ENCODE results near the gene ABRAXAS1.

ABRAXAS1 gene

DNA sequence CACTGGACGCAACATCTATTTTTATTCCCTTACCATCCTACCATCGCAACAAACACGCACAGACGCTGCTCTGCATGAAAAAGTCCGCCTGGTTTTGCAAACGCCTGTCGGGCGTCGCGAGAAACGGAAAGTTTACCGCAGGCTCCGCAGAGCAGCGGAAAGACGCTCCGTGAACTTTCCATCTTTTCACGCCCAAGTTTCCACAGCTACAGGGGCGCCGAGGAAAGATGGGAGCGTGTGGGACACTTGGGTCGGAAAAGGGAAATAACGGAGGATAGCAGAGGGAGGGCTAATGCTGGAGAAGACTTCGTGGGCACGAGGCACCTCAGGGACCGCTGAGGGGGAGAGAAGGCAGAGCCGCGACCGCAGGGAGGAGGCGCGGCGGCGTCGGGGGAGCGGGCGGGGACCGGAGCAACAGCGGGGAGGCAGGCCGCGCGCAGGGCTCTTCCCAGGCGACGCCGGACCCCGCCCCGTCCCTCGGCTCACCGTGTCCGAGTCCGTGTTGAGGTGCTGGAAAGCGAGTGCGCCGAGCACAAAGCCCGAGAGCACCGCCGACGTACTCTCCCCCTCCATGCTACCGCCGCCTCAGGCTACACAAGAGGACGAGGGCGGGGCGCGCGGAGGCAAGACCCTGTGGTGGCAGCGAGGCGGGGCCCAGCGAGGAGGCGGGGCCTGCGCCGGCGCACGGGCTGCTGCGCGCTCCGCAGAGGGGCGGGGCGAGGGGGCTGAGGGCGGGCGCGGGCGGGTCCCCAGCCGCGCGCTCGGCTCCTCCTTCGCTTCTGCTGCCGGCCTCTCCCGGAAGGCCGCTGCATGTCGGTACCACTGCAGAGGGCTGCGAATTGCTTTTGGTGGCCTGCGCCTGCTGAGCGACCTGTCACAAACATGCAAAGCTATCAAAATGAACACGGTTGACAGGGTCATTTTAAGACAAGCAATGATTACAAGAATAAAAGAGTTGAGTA, at the start of gene ABRAXAS1:
TSS of gene ABRAXAS1 (minus strand) at position 601 of the 962 bp plus-strand sequence. CDS start at position 573, 28 bp downstream.
- H3K36me3 Mint-ChIP-seq (ENCODE audit: low read depth), result peaks cover 17% of the 10 kb centered on the region
- H3K4me3 Mint-ChIP-seq, result peak within 1 kb of the TSS; percentile 96
- H3K4me1 Mint-ChIP-seq, result peaks cover 40% of the 10 kb centered on the region
- peak; percentile 97 for DNase-seq
- TF ChIP-seq, protein P1, sequence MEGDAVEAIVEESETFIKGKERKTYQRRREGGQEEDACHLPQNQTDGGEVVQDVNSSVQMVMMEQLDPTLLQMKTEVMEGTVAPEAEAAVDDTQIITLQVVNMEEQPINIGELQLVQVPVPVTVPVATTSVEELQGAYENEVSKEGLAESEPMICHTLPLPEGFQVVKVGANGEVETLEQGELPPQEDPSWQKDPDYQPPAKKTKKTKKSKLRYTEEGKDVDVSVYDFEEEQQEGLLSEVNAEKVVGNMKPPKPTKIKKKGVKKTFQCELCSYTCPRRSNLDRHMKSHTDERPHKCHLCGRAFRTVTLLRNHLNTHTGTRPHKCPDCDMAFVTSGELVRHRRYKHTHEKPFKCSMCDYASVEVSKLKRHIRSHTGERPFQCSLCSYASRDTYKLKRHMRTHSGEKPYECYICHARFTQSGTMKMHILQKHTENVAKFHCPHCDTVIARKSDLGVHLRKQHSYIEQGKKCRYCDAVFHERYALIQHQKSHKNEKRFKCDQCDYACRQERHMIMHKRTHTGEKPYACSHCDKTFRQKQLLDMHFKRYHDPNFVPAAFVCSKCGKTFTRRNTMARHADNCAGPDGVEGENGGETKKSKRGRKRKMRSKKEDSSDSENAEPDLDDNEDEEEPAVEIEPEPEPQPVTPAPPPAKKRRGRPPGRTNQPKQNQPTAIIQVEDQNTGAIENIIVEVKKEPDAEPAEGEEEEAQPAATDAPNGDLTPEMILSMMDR (IDR thresholded peaks at IDR 0.05), result no peak
- H3K9me3 Mint-ChIP-seq, result no peaks in the 10 kb centered on the region
- H3K27ac Mint-ChIP-seq, result peak within 1 kb of the TSS; percentile 96
- no peaks in the 10 kb centered on the region for H3K27me3 Mint-ChIP-seq (ENCODE audit: low read depth, poor library complexity)

DNA sequence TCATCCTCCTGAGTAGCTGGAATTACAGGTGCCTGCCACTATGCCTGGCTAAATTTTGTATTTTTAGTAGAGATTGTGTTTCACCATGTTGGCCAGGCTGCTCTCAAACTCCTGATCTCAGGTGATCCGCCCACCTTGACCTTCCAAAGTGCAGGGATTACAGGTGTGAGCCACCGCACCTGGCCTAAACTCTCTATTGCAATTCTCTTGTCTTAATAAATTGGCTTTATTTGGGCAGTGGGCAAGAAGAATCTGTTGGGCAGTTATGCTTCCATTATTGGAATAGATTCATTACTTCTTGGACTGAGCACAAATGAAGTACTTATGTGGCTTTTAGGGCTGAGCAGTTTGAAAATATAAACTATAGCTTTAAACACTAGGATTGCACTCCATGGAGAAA, 42.8 kb upstream of the ABRAXAS1 start:
- Mint-ChIP-seq H3K4me3 (no peak overlapping the region), H3K9me3 (peaks cover 28% of the 10 kb centered on the region), H3K27me3 (ENCODE audit: low read depth, poor library complexity) (peaks cover 46% of the 10 kb centered on the region), H3K27ac (no peak overlapping the region), H3K4me1 (no peaks in the 10 kb centered on the region), H3K36me3 (ENCODE audit: low read depth) (no peaks in the 10 kb centered on the region)
- TF ChIP-seq, protein P1 (IDR thresholded peaks at IDR 0.05), result no peak
- DNase-seq, result no peak

DNA sequence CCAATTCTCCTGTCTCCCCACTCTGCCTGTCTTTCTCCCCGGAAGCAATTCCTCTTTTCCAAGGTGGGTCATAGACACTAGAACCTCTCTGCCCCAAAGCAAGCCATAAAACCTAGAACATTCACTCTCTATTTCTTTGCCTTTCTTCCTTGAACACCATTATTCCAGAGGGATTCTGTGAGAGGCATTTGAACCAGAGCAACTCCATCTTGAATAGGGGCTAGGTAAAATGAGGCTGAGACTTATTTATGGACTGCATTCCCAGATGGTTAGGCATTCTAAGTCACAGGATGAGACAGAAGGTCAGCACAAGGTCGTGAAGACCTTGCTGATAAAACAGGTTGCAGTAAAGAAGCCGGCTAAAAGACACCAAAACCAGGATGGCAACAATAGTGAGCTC, 37.3 kb upstream of the ABRAXAS1 start:
- TF ChIP-seq, protein P1 (IDR thresholded peaks at IDR 0.05), result no peak
- no peak overlapping the region for H3K27ac Mint-ChIP-seq
- H3K36me3 Mint-ChIP-seq (ENCODE audit: low read depth), result no peaks in the 10 kb centered on the region
- DNase-seq, result no peak
- H3K4me3 Mint-ChIP-seq, result no peak overlapping the region
- peaks cover 21% of the 10 kb centered on the region for H3K27me3 Mint-ChIP-seq (ENCODE audit: low read depth, poor library complexity)
- H3K9me3 Mint-ChIP-seq, result peaks cover 21% of the 10 kb centered on the region
- no peaks in the 10 kb centered on the region for H3K4me1 Mint-ChIP-seq

DNA sequence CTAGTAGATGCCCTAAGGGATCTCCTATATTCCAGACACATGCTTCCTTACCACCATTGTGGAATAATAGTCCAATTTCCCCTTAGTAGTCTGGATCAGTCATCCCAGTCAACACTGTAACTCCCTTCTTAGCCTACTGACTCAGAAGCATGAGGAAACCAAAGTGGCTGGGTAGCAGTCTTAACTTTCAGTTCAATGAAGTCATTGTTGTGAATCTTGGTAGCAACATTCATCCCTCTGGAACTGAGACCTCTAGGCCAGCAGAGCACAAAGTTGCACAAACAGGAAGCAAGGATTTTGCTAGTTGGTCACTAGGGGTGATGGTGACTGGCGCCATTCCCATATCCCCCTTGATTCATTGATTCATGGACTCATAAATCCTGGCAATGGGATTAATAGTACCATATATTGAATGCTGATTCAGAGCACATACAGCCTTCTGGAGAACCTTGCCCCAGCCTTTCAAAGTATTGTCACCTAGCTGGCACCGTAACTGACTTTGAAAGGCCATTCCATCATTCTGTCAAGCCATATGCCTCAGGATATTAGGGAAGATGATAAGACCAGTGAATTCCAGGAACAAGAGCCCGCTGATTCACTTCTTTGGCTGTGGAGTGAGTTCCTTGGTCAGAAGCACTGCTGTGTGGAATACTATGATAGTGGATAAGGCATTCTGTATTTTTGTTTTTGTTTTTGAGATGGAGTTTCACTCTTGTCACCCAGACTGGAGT, 31.3 kb upstream of the ABRAXAS1 start:
- Mint-ChIP-seq H3K36me3 (ENCODE audit: low read depth) (no peaks in the 10 kb centered on the region), H3K4me3 (no peak overlapping the region), H3K27me3 (ENCODE audit: low read depth, poor library complexity) (peaks cover 9% of the 10 kb centered on the region), H3K27ac (no peak overlapping the region), H3K4me1 (no peaks in the 10 kb centered on the region), H3K9me3 (no peaks in the 10 kb centered on the region)
- TF ChIP-seq, protein P1 (IDR thresholded peaks at IDR 0.05), result no peak
- DNase-seq, result no peak

DNA sequence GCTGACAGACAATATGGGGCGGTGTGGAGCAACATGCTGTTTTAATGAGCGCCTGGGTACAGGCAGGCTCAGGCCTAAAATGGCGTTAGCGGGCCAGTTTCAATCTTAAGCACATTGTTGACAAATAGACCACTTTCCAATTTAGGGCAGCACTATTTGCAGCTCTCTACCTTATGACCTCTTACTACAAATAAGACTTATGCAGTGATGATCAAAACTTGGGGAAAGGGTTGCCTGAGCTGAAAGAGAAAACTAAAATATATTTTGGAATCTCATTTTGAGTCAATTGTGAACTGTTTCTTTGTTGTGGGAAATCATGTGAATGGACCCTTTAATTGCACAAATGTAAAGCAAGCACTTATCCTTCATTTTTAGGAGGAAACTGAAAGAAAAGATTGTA, 25.5 kb upstream of the ABRAXAS1 start:
- Mint-ChIP-seq H3K9me3 (no peaks in the 10 kb centered on the region), H3K4me3 (no peak overlapping the region), H3K36me3 (ENCODE audit: low read depth) (no peaks in the 10 kb centered on the region), H3K27ac (no peak overlapping the region), H3K4me1 (no peaks in the 10 kb centered on the region), H3K27me3 (ENCODE audit: low read depth, poor library complexity) (peaks cover 4% of the 10 kb centered on the region)
- TF ChIP-seq, protein P1 (IDR thresholded peaks at IDR 0.05), result no peak
- DNase-seq, result no peak

Measured in nephron progenitor cell (in vitro differentiated cells).